Lower lobe of right lung (tissue), 2 donors: ENCODE measurements around the gene ESYT1. TPM values are rescaled to one million over a fixed set of nuclear protein-coding genes. Genes with fewer than 3 reads are reported as not detected.

Experiments used
- ATAC-seq, 2 donors: fragments of 200-7000 bp; cut with Tn5 transposase; one replicate each; pipeline ENCODE4 v1.9.1; 2020 to 2022; ENCODE audit warnings: mild to moderate bottlenecking in 2 of 2, moderate library complexity in 2 of 2
- DNase-seq: peaks from one replicate; pipeline ENCODE4 v3.0.0-alpha.2; 2020
- H3K27ac ChIP-seq: fragments of 200-600 bp; one replicate; pipeline ENCODE4 v1.8.0; 2022
- H3K27me3 ChIP-seq: fragments of 200-600 bp; one replicate; pipeline ENCODE4 v1.8.0; 2022; ENCODE audit warnings: low read depth
- H3K36me3 ChIP-seq: fragments of 200-600 bp; one replicate; pipeline ENCODE4 v1.8.0; 2022; ENCODE audit warnings: mild to moderate bottlenecking
- H3K4me1 ChIP-seq: fragments of 200-600 bp; one replicate; pipeline ENCODE4 v1.8.0; 2022
- H3K4me3 ChIP-seq: fragments of 200-600 bp; one replicate; pipeline ENCODE4 v1.8.0; 2022; ENCODE audit warnings: mild to moderate bottlenecking
- H3K9me3 ChIP-seq: fragments of 200-600 bp; one replicate; pipeline ENCODE4 v1.8.0; 2022
- CTCF ChIP-seq: fragments of 200-600 bp; IDR thresholded peaks from one replicate; pipeline ENCODE4 v1.8.0; 2022; ENCODE audit warnings: antibody characterized with exemption, mild to moderate bottlenecking
- intact Hi-C: fragments of 100-400 bp; cut with DNase I; formaldehyde crosslinking; loops from one replicate; pipeline ENCODE4 v1.11.0; 2022
- total RNA-seq: library from RNA; stranded (reverse); fragmentation: NEBNext Ultra II Directional; extraction: Animal tissue kit (Norgen Biotek cat#: 25700); gene quantifications from one replicate; pipeline ENCODE4 v1.2.1, GENCODE V29; 2021
- donor health status: DM: no; HTN: yes; CAD: no; lungs with severe emphysema.

Gene ESYT1
- total RNA-seq, 1 donor from 2014 or later: 114 TPM

DNA sequence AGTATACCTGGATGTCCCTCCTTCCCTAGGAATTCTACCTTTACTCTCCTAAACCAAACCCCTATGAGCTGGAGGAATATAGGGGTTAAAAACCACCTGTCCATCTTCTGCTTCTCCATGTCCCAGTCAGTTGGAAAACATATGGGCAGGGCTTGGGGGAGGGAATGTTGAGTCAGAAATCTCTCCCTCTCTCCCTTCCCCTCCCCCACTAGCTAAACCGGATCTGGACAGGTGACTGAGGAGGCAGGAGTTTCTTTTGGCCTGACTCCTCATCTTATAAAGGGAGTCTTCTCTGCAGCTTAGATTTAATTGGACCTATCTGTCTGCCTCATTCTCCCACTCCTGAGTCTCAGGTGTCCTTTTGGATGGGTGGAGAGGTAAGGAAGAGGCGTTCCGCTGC, 42.0 kb upstream of the ESYT1 start:
- intact Hi-C loops: no loop called here
- Histone ChIP-seq H3K4me3 (no peak overlapping the region), H3K9me3 (no peaks in the 10 kb centered on the region), H3K27me3 (no peaks in the 10 kb centered on the region), H3K36me3 (peaks cover 27% of the 10 kb centered on the region), H3K27ac (no peak overlapping the region), H3K4me1 (peaks cover 16% of the 10 kb centered on the region)
- TF ChIP-seq CTCF: no peak
- DNase-seq (no peak), ATAC-seq (peak; percentile 34 to 46)

DNA sequence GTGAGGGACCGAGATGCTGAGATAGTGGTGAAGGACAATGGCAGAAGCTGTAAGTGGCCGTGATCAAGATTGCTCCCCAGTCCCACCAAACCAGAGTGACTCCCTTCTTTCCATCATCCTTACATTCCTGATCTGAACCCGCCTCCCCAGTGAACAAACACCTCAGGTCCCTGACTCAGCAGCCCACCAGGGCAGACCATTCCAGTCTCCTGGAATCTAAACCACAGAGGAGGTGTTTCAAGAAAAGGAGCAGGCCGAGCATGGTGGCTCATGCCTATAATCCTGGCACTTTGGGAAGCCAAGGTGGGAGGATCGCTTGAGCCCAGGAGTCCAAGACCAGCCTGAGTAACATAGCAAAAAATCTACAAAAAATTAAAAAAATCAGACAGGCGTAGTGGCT, 41.5 kb upstream of the ESYT1 start:
- peaks cover 16% of the 10 kb centered on the region for H3K4me1 ChIP-seq
- no peaks in the 10 kb centered on the region for H3K9me3 ChIP-seq
- ATAC-seq (no peak), DNase-seq (no peak)
- intact Hi-C loops: no loop called here
- TF ChIP-seq CTCF: no peak
- H3K27me3 ChIP-seq: no peaks in the 10 kb centered on the region
- H3K27ac ChIP-seq: peak overlapping the region; percentile 18
- H3K36me3 ChIP-seq: peaks cover 27% of the 10 kb centered on the region
- H3K4me3 ChIP-seq: no peak overlapping the region

GRCh38 chr12:56087220-56087619, 40.8 kb upstream of the ESYT1 start:
- H3K4me3 ChIP-seq: no peak overlapping the region
- peaks cover 16% of the 10 kb centered on the region for H3K4me1 ChIP-seq
- DNase-seq (peak; percentile 94), ATAC-seq (peak; percentile 97 to 98)
- no peaks in the 10 kb centered on the region for H3K27me3 ChIP-seq
- H3K27ac ChIP-seq: peak overlapping the region; percentile 72
- intact Hi-C loops: no loop called here
- H3K36me3 ChIP-seq: peaks cover 27% of the 10 kb centered on the region
- TF ChIP-seq CTCF: no peak
- no peaks in the 10 kb centered on the region for H3K9me3 ChIP-seq

- TF ChIP-seq CTCF: no peak
- Histone ChIP-seq H3K4me3 (no peak overlapping the region), H3K4me1 (no peaks in the 10 kb centered on the region), H3K27ac (no peak overlapping the region), H3K27me3 (peaks cover 4% of the 10 kb centered on the region), H3K36me3 (peaks cover 26% of the 10 kb centered on the region), H3K9me3 (no peaks in the 10 kb centered on the region)
- intact Hi-C loops: no loop called here
- DNase-seq: no peak
- no peak for ATAC-seq
Measured at GRCh38 chr12:56097738-56098137, 30.3 kb upstream of the ESYT1 start.

- H3K9me3 ChIP-seq: no peaks in the 10 kb centered on the region
- TF ChIP-seq CTCF: no peak
- no peak for DNase-seq
- H3K4me1 ChIP-seq: peaks cover 6% of the 10 kb centered on the region
- H3K27me3 ChIP-seq: peaks cover 4% of the 10 kb centered on the region
- H3K36me3 ChIP-seq: peaks cover 26% of the 10 kb centered on the region
- no peak overlapping the region for H3K27ac ChIP-seq
- ATAC-seq: no peak
- no peak overlapping the region for H3K4me3 ChIP-seq
- intact Hi-C loops: no loop called here
Measured at GRCh38 chr12:56098592-56098991, 29.5 kb upstream of the ESYT1 start.

DNA sequence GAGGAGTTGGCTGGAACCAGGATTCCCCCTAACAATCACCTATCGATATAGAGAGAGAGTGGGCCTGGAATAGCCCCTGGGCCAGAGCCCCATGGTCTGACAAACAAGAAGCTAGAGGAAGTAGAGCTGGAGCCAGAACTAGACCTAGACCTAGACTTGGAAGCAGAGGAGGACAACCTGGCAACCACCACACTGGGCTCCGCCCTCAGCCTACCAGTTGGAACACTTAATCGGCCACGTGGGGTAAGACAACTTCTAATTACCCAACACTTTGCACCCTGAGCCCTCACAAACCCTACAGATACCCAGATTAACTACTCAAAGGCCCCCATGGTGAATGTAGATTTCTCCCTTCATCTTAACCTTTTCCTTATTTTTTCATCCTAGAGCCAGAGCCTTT, 28.3 kb upstream of the ESYT1 start:
- peaks cover 26% of the 10 kb centered on the region for H3K36me3 ChIP-seq
- no peak overlapping the region for H3K4me3 ChIP-seq
- TF ChIP-seq CTCF: no peak
- H3K27me3 ChIP-seq: peaks cover 4% of the 10 kb centered on the region
- no peak for ATAC-seq
- intact Hi-C loops: no loop called here
- peaks cover 9% of the 10 kb centered on the region for H3K4me1 ChIP-seq
- DNase-seq: no peak
- H3K27ac ChIP-seq: no peak overlapping the region
- H3K9me3 ChIP-seq: no peaks in the 10 kb centered on the region
